Keratinocyte (primary cell): ENCODE measurements around the gene RFPL1. TPM values are rescaled to one million over a fixed set of nuclear protein-coding genes. Genes with fewer than 3 reads are reported as not detected.

ENCODE experiments used
- DNase-seq: peaks from one replicate; pipeline ENCODE4 v3.0.0-alpha.2; 2011; ENCODE audit warnings: low read depth, missing footprints, low spot score
- FAIRE-seq: peaks from 2 replicates; lab custom pipeline; 2011; peaks lifted over from hg19 to GRCh38; lab: Jason Lieb, UNC
- H2AFZ ChIP-seq: 2 replicates; pipeline ENCODE4 v1.6.0; 2012; ENCODE audit warnings: low read length, control low read depth, inconsistent platforms; ENCODE audit not compliant: control insufficient read depth
- H3K27ac ChIP-seq: 2 replicates; pipeline ENCODE4 v1.5.1; 2011; ENCODE audit warnings: low read length; ENCODE audit not compliant: control insufficient read depth, insufficient read depth
- H3K27me3 ChIP-seq: 3 replicates; pipeline ENCODE4 v1.6.0; 2011; ENCODE audit warnings: low read length; ENCODE audit not compliant: control insufficient read depth, insufficient read depth; ENCODE audit errors: extremely low read depth
- H3K36me3 ChIP-seq, 2 experiments: 2 replicates in 1 of 2; 3 replicates in 1 of 2; pipeline ENCODE4 v1.5.1; 2011; ENCODE audit warnings: low read length in 2 of 2, mild to moderate bottlenecking in 1 of 2; ENCODE audit not compliant: control insufficient read depth in 2 of 2, insufficient read depth in 2 of 2; ENCODE audit errors: extremely low read depth in 1 of 2
- H3K4me1 ChIP-seq: 3 replicates; pipeline ENCODE4 v1.5.1; 2011; ENCODE audit warnings: low read length; ENCODE audit not compliant: control insufficient read depth, insufficient read depth; ENCODE audit errors: extremely low read depth
- H3K4me2 ChIP-seq: 3 replicates; pipeline ENCODE4 v1.6.0; 2011; ENCODE audit warnings: low read depth, low read length; ENCODE audit not compliant: control insufficient read depth, insufficient read depth; ENCODE audit errors: extremely low read depth
- H3K4me3 ChIP-seq, 3 experiments: fragments of 200-600 bp in 1 of 3; sonication (generic) in 1 of 3; 2 replicates in 2 of 3; 3 replicates in 1 of 3; pipeline ENCODE4 v1.5.1; 2011 to 2016; ENCODE audit warnings: low read length in 3 of 3, mild to moderate bottlenecking in 3 of 3, control low read depth in 2 of 3, inconsistent platforms in 1 of 3, low read depth in 1 of 3, mixed read lengths in 1 of 3, mixed run types in 1 of 3, moderate library complexity in 1 of 3; ENCODE audit not compliant: control insufficient read depth in 2 of 3, insufficient read depth in 2 of 3; ENCODE audit errors: extremely low read depth in 1 of 3
- H3K79me2 ChIP-seq: 2 replicates; pipeline ENCODE4 v1.6.0; 2012; ENCODE audit warnings: low read length; ENCODE audit not compliant: control insufficient read depth, insufficient read depth
- H3K9ac ChIP-seq: 3 replicates; pipeline ENCODE4 v1.6.0; 2011; ENCODE audit warnings: low read length; ENCODE audit not compliant: control insufficient read depth, insufficient read depth; ENCODE audit errors: extremely low read depth
- H3K9me1 ChIP-seq: 3 replicates; pipeline ENCODE4 v1.6.0; 2011; ENCODE audit warnings: low read length; ENCODE audit not compliant: control insufficient read depth, insufficient read depth; ENCODE audit errors: extremely low read depth
- H3K9me3 ChIP-seq: 2 replicates; pipeline ENCODE4 v1.5.1; 2012; ENCODE audit warnings: low read depth, low read length; ENCODE audit not compliant: control insufficient read depth
- H4K20me1 ChIP-seq: 3 replicates; pipeline ENCODE4 v1.6.0; 2011; ENCODE audit warnings: low read length; ENCODE audit not compliant: control insufficient read depth, insufficient read depth; ENCODE audit errors: extremely low read depth
- CTCF ChIP-seq, 3 experiments: IDR thresholded peaks in 1 of 3; conservative IDR thresholded peaks in 1 of 3; optimal IDR thresholded peaks in 1 of 3; 2 replicates in 2 of 3; 3 replicates in 1 of 3; pipeline versions ENCODE3 to v1.5.1; 2011; ENCODE audit warnings: low read length in 3 of 3, mild to moderate bottlenecking in 3 of 3, moderate library complexity in 2 of 3, control low read depth in 1 of 3, inconsistent platforms in 1 of 3; ENCODE audit not compliant: insufficient read depth in 2 of 3; ENCODE audit errors: extremely low read depth in 1 of 3
- EZH2 ChIP-seq: IDR thresholded peaks from one replicate; pipeline ENCODE4 v1.6.1; 2012; ENCODE audit warnings: inconsistent platforms, mild to moderate bottlenecking, low read length, moderate library complexity
- dilution Hi-C: fragments of 300-500 bp; cut with MboI; formaldehyde crosslinking; loops from one replicate; pipeline ENCODE4 v1.7.0; 2020; ENCODE audit warnings: low sequenced_read_pairs; ENCODE audit not compliant: extremely low pct_ligation_motif_present
- polyA plus RNA-seq, 5 experiments: library from polyadenylated mRNA; depleted of rRNA in 3 of 5; stranded (reverse) in 3 of 5; stranded (forward) in 1 of 5; unstranded in 1 of 5; fragments of >200 nt; gene quantifications; 1 replicate in 1 of 5; 2 replicates in 3 of 5; 3 replicates in 1 of 5; pipeline versions ENCODE4 v1.2.1 to v1.2.3, GENCODE V29; 2011 to 2012; ENCODE audit warnings: missing spikeins in 2 of 5, low read depth in 1 of 5, low replicate concordance in 1 of 5

The RFPL1 gene
- polyA plus RNA-seq, 1 donor (not counting 4 experiments of a cell fraction or from before 2014, with no cell fraction given): not detected

- Histone ChIP-seq H3K9ac (no peak overlapping the region), H3K9me1 (no peaks in the 10 kb centered on the region), H3K4me3 (no peak overlapping the region), H2AFZ (no peak overlapping the region), H3K4me2 (no peak overlapping the region), H3K9me3 (no peaks in the 10 kb centered on the region), H3K4me1 (no peaks in the 10 kb centered on the region), H3K27me3 (peaks cover 8% of the 10 kb centered on the region), H3K27ac (no peak overlapping the region), H3K36me3 (no peaks in the 10 kb centered on the region), H3K79me2 (no peaks in the 10 kb centered on the region), H4K20me1 (no peaks in the 10 kb centered on the region)
- TF ChIP-seq CTCF (optimal IDR thresholded peaks at IDR 0.05 in 1 of 3, IDR thresholded peaks at IDR 0.05 in 1 of 3, conservative IDR thresholded peaks at IDR 0.05 in 1 of 3; ENCODE audit: extremely low read depth in 1 of 3, insufficient read depth in 2 of 3, low read length in 3 of 3): no peak
- no peak for TF ChIP-seq EZH2
- FAIRE-seq: no peak
- no peak for DNase-seq
- dilution Hi-C loops: no loop called here
Measured at GRCh38 chr22:29454276-29454675, 15.9 kb downstream of the RFPL1 start.

GRCh38 chr22:29456211-29456671, 17.9 kb downstream of the RFPL1 start:
- DNase-seq: no peak
- H4K20me1 ChIP-seq: no peaks in the 10 kb centered on the region
- H3K79me2 ChIP-seq: no peaks in the 10 kb centered on the region
- H3K9me1 ChIP-seq: no peaks in the 10 kb centered on the region
- H3K36me3 ChIP-seq: no peaks in the 10 kb centered on the region
- dilution Hi-C loops: no loop called here
- no peak overlapping the region for H3K9ac ChIP-seq
- no peak overlapping the region for H3K4me3 ChIP-seq
- H3K9me3 ChIP-seq: no peaks in the 10 kb centered on the region
- TF ChIP-seq CTCF (optimal IDR thresholded peaks at IDR 0.05 in 1 of 3, IDR thresholded peaks at IDR 0.05 in 1 of 3, conservative IDR thresholded peaks at IDR 0.05 in 1 of 3; ENCODE audit: extremely low read depth in 1 of 3, insufficient read depth in 2 of 3, low read length in 3 of 3): no peak
- no peak for FAIRE-seq
- H3K4me1 ChIP-seq: no peaks in the 10 kb centered on the region
- no peak overlapping the region for H3K4me2 ChIP-seq
- no peak overlapping the region for H2AFZ ChIP-seq
- no peak overlapping the region for H3K27ac ChIP-seq
- peaks cover 8% of the 10 kb centered on the region for H3K27me3 ChIP-seq
